ENCODE data around the gene TEX30.
"Not testable (repeated sequence)": the region's sequence is repeated elsewhere in the genome, so short reads cannot be mapped to it uniquely, and the experiment has no call there.

Gene TEX30

DNA sequence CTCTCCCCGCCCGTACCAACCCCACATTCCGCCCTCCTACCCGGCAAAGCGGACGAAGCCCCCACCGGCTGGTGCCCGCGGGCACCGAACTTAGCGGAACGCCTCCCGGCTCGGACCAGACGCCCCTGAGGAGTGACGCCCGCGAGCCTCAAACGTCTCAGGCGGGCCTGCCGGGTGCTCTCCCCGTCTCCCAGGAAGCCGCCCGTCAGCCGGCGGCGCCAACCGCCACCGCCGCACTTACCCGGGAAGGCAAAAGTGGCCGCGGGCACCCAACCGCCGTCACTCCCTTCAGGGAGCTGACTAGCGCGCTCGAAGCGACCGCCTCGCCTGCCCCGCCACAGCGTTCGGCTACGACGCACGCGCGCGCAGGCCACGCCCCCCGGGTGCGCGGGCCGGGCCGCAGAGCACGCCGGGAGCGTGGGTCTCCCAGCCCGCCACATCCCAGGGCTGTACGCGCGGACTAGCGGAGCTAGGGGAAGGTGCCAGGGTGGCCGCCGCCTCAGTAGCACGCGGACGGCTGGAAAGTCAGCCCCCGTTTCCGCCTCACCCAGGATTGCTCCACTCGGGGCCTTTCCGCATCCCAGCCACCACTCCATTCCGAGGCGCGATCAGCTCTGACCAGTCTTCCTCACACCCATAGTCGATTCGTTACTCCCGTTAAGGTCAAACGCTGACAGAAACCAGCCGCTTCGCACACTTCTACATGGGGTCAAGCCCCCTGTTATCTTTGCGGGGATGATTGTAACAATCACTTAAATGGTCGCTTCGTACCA is at the start of gene TEX30:
Gene TEX30, minus strand, starts transcription at position 346 of the 773 bp plus-strand sequence. CDS start 3,760 bp downstream, outside the sequence.
- peak; percentile 76 to 83 for DNase-seq

DNA sequence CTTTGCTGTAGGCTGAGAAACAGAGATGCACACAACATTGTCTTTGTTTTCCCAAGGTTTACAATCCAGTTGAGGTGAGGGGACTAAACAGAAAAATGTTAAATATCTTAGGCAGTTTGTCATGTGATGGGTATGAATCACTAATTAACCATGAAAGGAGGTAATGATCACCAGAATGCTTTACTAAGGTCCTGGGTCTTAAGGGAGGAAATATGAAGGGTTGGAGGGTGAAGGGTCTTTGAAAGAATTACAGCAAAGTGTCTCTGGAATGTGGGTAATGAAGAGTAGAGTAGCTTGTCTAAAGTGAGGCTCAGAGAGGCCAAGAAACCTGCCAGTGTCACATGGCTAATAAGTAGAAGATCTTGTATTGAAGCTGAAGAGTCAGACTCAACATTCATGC is 44.3 kb upstream of the TEX30 start:
- no peak for DNase-seq

- no peak for DNase-seq
Measured at GRCh38 chr13:102817241-102817640, 43.7 kb upstream of the TEX30 start.

DNA sequence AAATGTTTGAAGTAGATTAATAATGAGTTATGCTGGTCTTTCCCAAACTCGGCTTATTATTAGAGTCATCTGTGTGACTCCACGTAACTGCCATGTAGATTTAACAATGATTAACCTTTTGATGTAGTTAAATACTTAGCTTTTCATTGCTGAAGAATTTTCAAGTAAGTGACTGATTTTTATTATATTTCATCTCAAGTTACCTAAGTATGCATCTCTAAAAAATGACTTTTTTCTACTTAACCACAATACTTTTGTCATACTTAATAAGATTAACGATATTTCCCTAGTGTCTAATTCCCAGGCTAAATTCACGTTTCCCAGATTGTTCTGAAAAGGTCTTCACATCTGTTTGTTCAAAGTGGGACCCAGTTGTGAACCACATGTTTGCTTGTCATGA is 43.1 kb upstream of the TEX30 start:
- no peak for DNase-seq

DNA sequence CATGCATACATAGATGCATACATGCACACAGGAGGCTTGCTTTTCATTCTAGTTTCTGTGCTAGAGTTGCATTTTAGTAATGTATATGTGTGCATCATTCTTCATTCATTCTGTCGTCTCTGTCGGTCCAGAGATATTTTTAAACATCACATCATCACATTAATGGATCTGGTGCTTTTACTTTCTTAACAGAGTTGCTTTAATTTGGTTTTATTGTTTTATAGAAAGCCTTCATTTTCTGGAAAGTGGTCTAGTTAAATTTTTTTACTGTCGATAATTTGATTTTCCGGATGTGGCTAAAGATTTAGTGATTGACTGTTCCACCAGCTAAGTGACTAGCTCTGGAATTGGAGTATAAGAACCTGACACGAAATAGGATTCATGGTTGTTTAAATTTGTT is 42.2 kb upstream of the TEX30 start:
- no peak for DNase-seq

GRCh38 chr13:102814793-102815192 is 41.2 kb upstream of the TEX30 start:
- DNase-seq: no peak

DNA sequence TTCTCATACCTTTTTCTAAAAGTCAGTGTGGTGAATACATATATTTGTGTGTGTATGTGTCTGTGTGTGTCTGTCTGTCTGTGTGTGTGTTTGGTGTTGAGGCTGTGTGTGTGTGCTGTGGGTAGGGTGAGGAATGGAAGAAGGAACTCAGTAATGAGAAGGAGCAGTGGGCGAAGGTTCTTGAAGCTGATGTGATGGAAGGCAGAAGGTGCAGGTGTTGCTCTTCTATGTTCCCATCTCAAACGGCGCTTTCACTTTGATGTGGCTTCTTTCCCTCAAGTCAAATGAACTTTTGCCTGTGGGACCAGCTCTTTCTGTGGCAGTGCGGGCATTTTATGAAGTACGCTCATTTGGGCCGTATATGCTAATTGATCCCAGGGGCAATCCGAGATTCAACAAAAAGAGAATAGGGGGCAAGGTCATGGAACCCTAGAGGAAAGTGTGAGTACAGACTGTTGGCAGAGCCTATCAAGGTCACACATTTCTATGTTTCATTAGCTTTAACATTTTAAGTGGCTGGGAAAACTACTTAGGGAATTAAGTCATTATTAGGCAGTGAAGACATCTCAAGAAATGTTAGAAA is 40.5 kb upstream of the TEX30 start:
- DNase-seq: no peak

- peak in 1 of 2 experiments; percentile 20 for DNase-seq
Measured at GRCh38 chr13:102812611-102813287, 39.2 kb upstream of the TEX30 start.

GRCh38 chr13:102807699-102808098 is 34.1 kb upstream of the TEX30 start:
- DNase-seq: no peak

GRCh38 chr13:102805680-102806079 is 32.1 kb upstream of the TEX30 start:
- DNase-seq: no peak

- DNase-seq: peak; percentile 66
Measured at GRCh38 chr13:102800145-102801041, 26.8 kb upstream of the TEX30 start.

- DNase-seq: no peak
Measured at GRCh38 chr13:102799426-102800144, 26.0 kb upstream of the TEX30 start.

GRCh38 chr13:102798581-102799425 is 25.2 kb upstream of the TEX30 start, which contains the start of the genes BIVM and POGLUT2:
BIVM (plus strand) TSS chr13:102799119; CDS start chr13:102807268, 8,149 bp downstream.
POGLUT2 (minus strand) TSS chr13:102798976; CDS start chr13:102798670, 306 bp downstream.
- peak; percentile 91 to 92 for DNase-seq

- no peak for DNase-seq
Measured at GRCh38 chr13:102793611-102794355, 20.2 kb upstream of the TEX30 start.

DNA sequence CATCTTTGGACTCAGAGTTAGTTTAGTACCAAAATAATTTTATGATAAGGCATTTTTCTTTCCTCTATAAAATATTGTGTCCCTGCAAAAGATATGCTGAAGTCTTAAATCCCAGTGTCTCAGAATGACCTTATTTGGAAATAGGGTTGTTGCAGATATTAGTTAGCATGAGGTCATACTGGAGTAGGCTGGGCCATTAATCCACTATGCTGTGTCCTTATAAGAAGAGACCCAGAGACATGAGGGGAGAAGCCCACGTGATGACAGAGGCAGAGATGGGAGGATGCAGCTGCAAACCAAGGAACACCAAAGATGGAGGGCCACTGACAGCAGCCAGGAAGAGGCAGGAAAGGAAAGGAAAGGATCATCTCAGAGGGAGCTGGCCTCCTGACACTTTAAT is 18.8 kb upstream of the TEX30 start:
- DNase-seq: no peak

DNA sequence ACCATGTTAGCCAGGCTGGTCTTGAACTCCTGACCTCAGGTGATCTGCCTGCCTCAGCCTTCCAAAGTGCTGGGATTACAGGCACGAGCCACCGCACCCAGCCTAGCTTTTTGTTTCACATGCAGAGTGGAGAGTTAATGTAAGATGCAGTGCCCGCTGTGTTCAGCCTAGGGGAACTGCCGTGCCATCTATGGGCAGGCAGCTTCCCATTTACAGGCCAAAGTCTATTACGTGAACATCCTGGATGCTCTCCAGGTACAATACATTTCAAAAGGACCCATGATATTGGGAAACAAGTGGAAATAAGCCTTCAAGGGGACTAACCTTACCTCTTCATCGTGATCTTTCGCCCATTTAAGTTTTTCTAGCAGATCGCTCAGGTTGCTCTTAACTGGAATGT is 15.1 kb upstream of the TEX30 start:
- no peak for DNase-seq

- DNase-seq: no peak
Measured at GRCh38 chr13:102784483-102784882, 10.9 kb upstream of the TEX30 start.

DNA sequence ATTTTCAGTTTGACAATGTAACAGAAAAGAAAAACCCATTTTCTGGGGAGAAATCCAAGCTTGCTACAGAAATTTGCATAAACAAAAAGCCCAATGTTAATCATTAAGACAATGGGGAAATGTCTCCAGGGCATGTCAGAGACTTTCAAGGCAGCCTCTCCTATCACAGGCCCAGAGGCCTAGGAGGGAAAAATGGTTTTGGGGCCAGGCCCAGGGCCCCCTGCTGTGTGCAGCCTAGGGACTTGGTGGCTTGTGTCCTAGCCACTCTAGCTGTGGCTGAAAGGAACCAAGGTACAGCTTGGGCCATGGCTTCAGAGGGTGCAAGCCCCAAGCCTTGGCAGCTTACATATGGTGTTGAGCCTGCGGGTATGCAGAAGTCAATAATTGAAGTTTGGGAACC is 8.0 kb upstream of the TEX30 start:
- DNase-seq: no peak

- DNase-seq: not testable (repeated sequence)
Measured at GRCh38 chr13:102780656-102781055, 7.1 kb upstream of the TEX30 start.

DNA sequence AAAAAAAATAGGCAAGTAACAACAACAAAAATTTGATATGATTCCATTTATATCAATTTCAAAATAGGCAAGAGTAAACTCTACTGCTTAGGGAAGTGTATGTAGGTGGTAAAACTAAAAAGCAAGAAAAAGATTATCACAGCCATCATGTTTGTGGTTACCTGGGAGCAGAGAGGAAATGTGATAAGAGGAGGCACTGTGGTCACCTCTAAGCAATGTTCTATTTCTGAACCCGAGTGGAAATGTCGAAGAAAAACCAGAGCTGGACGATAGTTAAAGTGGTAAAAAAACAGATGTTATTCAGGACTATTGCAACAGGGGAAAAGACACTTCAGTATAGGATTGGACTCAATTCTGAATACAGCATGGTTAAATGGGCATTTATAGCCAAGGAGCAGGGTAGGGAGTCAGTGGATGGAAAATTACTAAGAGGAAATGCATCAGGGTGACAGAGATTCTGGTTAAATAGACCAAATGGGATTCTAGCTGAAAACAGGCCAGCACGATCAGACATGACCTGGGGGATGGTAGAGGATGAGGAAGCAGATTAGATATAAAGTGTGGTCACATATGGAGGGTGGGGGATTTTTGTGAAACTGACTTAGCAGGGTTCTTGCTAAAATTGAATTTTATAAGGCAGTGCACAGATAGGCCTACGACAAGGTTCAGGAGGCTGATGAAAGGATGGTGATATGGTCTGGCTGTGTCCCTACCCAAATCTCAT is 6.0 kb upstream of the TEX30 start:
- peak; percentile 88 to 89 for DNase-seq
